ENCODE results near the gene KCNG4. TPM values are rescaled to one million over a fixed set of nuclear protein-coding genes. Genes with fewer than 3 reads are reported as not detected.

Gene KCNG4
- total RNA-seq, 1 donor from 2014 or later, result not detected

GRCh38 chr16:84174396-84174795, 65.4 kb downstream of the KCNG4 start:
- Mint-ChIP-seq H3K4me1 (ENCODE audit: low read depth, unreplicated experiment) (peaks cover 1% of the 10 kb centered on the region), H3K36me3 (ENCODE audit: unreplicated experiment) (peaks cover 5% of the 10 kb centered on the region), H3K27ac (ENCODE audit: unreplicated experiment) (no peak overlapping the region), H3K9me3 (ENCODE audit: unreplicated experiment) (peaks cover 1% of the 10 kb centered on the region), H3K27me3 (ENCODE audit: unreplicated experiment) (peaks cover 5% of the 10 kb centered on the region), H3K4me3 (ENCODE audit: unreplicated experiment) (no peak overlapping the region)
- no peak for DNase-seq
- TF ChIP-seq CTCF (IDR thresholded peaks at IDR 0.05; ENCODE audit: partially characterized antibody, unreplicated experiment), result no peak

DNA sequence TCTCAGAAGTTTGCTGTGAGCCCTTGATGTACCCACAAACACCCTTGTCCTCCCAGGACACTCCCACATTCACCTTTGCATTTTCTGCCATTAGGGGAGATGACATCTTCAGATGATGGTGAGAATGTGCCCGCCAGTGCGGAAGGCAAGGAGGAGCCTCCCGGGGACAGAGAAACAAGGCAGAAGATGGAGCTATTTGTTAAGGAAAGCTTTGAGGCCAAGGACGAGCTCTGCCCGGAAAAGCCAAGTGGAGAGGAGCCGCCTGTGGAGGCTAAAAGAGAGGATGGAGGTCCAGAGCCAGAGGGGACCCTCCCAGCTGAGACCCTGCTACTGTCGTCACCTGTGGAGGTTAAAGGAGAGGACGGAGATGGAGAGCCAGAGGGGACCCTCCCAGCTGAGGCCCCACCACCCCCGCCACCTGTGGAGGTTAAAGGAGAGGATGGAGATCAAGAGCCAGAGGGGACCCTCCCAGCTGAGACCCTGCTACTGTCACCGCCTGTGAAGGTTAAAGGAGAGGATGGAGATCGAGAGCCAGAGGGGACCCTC, 70.0 kb downstream of the KCNG4 start:
- TF ChIP-seq CTCF (IDR thresholded peaks at IDR 0.05; ENCODE audit: partially characterized antibody, unreplicated experiment), result no peak
- Mint-ChIP-seq H3K4me3 (ENCODE audit: unreplicated experiment) (no peak overlapping the region), H3K27ac (ENCODE audit: unreplicated experiment) (no peak overlapping the region), H3K36me3 (ENCODE audit: unreplicated experiment) (peaks cover 5% of the 10 kb centered on the region), H3K4me1 (ENCODE audit: low read depth, unreplicated experiment) (no peaks in the 10 kb centered on the region), H3K9me3 (ENCODE audit: unreplicated experiment) (no peaks in the 10 kb centered on the region), H3K27me3 (ENCODE audit: unreplicated experiment) (peaks cover 5% of the 10 kb centered on the region)
- DNase-seq, result no peak

Other genes with a start within 250 kb of the KCNG4 start
- gene SLC38A8, start 197.2 kb downstream of the KCNG4 start, total RNA-seq (ENCODE audit: unreplicated experiment), result not detected
- gene MBTPS1, start 123.1 kb downstream of the KCNG4 start, total RNA-seq (ENCODE audit: unreplicated experiment), result 105 TPM
- gene HSDL1, start 94.8 kb downstream of the KCNG4 start, total RNA-seq (ENCODE audit: unreplicated experiment), result 81.7 TPM
- 0.56 TPM for gene DNAAF1, start 94.7 kb downstream of the KCNG4 start, total RNA-seq (ENCODE audit: unreplicated experiment)
- gene TAF1C, start 53.0 kb downstream of the KCNG4 start, total RNA-seq (ENCODE audit: unreplicated experiment), result 74.7 TPM
- gene ADAD2, start 48.9 kb downstream of the KCNG4 start, total RNA-seq (ENCODE audit: unreplicated experiment), result not detected
- 0.93 TPM for gene WFDC1, start 54.9 kb upstream of the KCNG4 start, total RNA-seq (ENCODE audit: unreplicated experiment)
- not detected for gene ATP2C2, start 128.5 kb upstream of the KCNG4 start, total RNA-seq (ENCODE audit: unreplicated experiment)

Data from glutamatergic neuron (in vitro differentiated cells).